Testis (tissue), 3 donors: Measurements from ENCODE around the gene ACSS2. TPM values are rescaled to one million over a fixed set of nuclear protein-coding genes. Genes with fewer than 3 reads are reported as not detected.
"Not testable (repeated sequence)": the region's sequence is repeated elsewhere in the genome, so short reads cannot be mapped to it uniquely, and the experiment has no call there.

Source experiments
- DNase-seq: peaks from one replicate; pipeline ENCODE4 v3.0.0-alpha.2; 2019
- H3K27ac ChIP-seq, 2 donors: fragments of 200-600 bp; sonication (generic); one replicate each; pipeline ENCODE4 v1.5.1; 2019
- H3K27me3 ChIP-seq: fragments of 200-600 bp; sonication (generic); one replicate; pipeline ENCODE4 v1.5.1; 2019
- H3K36me3 ChIP-seq: fragments of 200-600 bp; sonication (generic); one replicate; pipeline ENCODE4 v1.5.1; 2017; ENCODE audit warnings: low read depth; ENCODE audit errors: missing control alignments
- H3K4me1 ChIP-seq: fragments of 200-600 bp; sonication (generic); one replicate; pipeline ENCODE4 v1.5.1; 2019
- H3K4me3 ChIP-seq, 2 donors: fragments of 200-600 bp; sonication (generic); one replicate each; pipeline ENCODE4 v1.5.1; 2017 to 2019
- H3K9me3 ChIP-seq: fragments of 200-600 bp; sonication (generic); one replicate; pipeline ENCODE4 v1.5.1; 2017
- CTCF ChIP-seq, 3 experiments: fragments of 450-650 bp in 2 of 3; fragments of 200-600 bp in 1 of 3; sonication (generic) in 1 of 3; IDR thresholded peaks; one replicate each; pipeline ENCODE4 v1.5.1; 2016 to 2019; ENCODE audit warnings: antibody characterized with exemption in 3 of 3, mild to moderate bottlenecking in 2 of 3, moderate library complexity in 1 of 3
- POLR2A ChIP-seq: fragments of 450-650 bp; IDR thresholded peaks from one replicate; pipeline ENCODE4 v1.6.1; 2017; ENCODE audit warnings: antibody characterized with exemption, mild to moderate bottlenecking, moderate library complexity
- WGBS, 2 donors: methylation state at CpG; one replicate each; pipeline ENCODE4 v1.1.5; 2018; 5-methylcytosine and 5-hydroxymethylcytosine counted together
- intact Hi-C: fragments of 100-400 bp; cut with DNase I; formaldehyde crosslinking; loops from one replicate; pipeline ENCODE4 v1.15.1; 2023; ENCODE audit warnings: low total_unique reads
- polyA plus RNA-seq: library from polyadenylated mRNA; stranded (reverse); fragments of 350-450 nt; fragmentation: Illumina TruSeq; extraction: RNeasy Lipid Tissue Mini Kit (QIAGEN cat#74804); gene quantifications from one replicate; pipeline ENCODE4 v1.2.3, GENCODE V29; 2014; ENCODE audit warnings: low read depth, low replicate concordance; ENCODE audit not compliant: insufficient read depth
- total RNA-seq, 2 donors: library from RNA; depleted of rRNA; stranded (reverse); fragments of >200 nt; gene quantifications; one replicate each; pipeline ENCODE4 v1.2.3, GENCODE V29; 2016

The ACSS2 gene
- total and polyA plus RNA-seq, 3 donors from 2014 or later, result 39.7 to 63.7 (median 58.2) TPM

GRCh38 chr20:34896086-34896621 is 19.7 kb downstream of the ACSS2 start:
- H3K27ac ChIP-seq, result no peak overlapping the region
- 80 to 81% methylated on average over 1 of the region's 1 CpG for WGBS, 2 donors
- no peaks in the 10 kb centered on the region for H3K9me3 ChIP-seq
- no peaks in the 10 kb centered on the region for H3K27me3 ChIP-seq
- TF ChIP-seq CTCF (IDR thresholded peaks at IDR 0.05) (no peak), POLR2A (no peak)
- H3K36me3 ChIP-seq, result no peaks in the 10 kb centered on the region
- peaks cover 7% of the 10 kb centered on the region for H3K4me1 ChIP-seq
- no peak for DNase-seq
- intact Hi-C loops, result no loop called here
- no peak overlapping the region for H3K4me3 ChIP-seq

GRCh38 chr20:34898129-34898528 is 21.7 kb downstream of the ACSS2 start:
- H3K27me3 ChIP-seq, intact Hi-C loops, H3K36me3 ChIP-seq, H3K4me1 ChIP-seq, H3K9me3 ChIP-seq, DNase-seq, H3K27ac ChIP-seq, H3K4me3 ChIP-seq: not testable (repeated sequence)
- 71 to 83% methylated on average over 1 to 3 of the region's 3 CpGs for WGBS, 2 donors

GRCh38 chr20:34898731-34899130 is 22.3 kb downstream of the ACSS2 start:
- WGBS, 2 donors, result 85% methylated on average over 20 of the region's 26 CpGs; no CpG with 5 or more reads in 1 of the 2 donors

GRCh38 chr20:34904202-34904621 is 27.8 kb downstream of the ACSS2 start:
- Histone ChIP-seq H3K27me3 (no peaks in the 10 kb centered on the region), H3K4me1 (peaks cover 10% of the 10 kb centered on the region), H3K4me3 (no peak overlapping the region), H3K36me3 (no peaks in the 10 kb centered on the region), H3K27ac (peak overlapping the region in 1 of 2 donors; percentile 2), H3K9me3 (no peaks in the 10 kb centered on the region)
- TF ChIP-seq POLR2A, result no peak
- TF ChIP-seq CTCF (IDR thresholded peaks at IDR 0.05), result no peak
- intact Hi-C loops, result no loop called here
- 37 to 44% methylated on average over 3 of the region's 3 CpGs for whole genome bisulfite sequencing, 2 donors
- no peak for DNase-seq

More at GRCh38 chr20:34898731-34899130, 22.3 kb downstream of the ACSS2 start:
- H3K4me1 ChIP-seq, intact Hi-C loops, H3K36me3 ChIP-seq, H3K27ac ChIP-seq, DNase-seq, H3K9me3 ChIP-seq, H3K27me3 ChIP-seq: not testable (repeated sequence)
- peak overlapping the region in 1 of 2 donors; percentile 29 for H3K4me3 ChIP-seq

- H3K27me3 ChIP-seq, result no peaks in the 10 kb centered on the region
- peaks cover 10% of the 10 kb centered on the region for H3K4me1 ChIP-seq
- peak; percentile 31 for DNase-seq
- no peak overlapping the region for H3K4me3 ChIP-seq
- H3K9me3 ChIP-seq, result no peaks in the 10 kb centered on the region
- TF ChIP-seq CTCF (IDR thresholded peaks at IDR 0.05), result no peak
- 35 to 49% methylated on average over 7 of the region's 7 CpGs for WGBS, 2 donors
- peak overlapping the region in 1 of 2 donors; percentile 52 for H3K27ac ChIP-seq
- intact Hi-C loops, result no loop called here
- no peaks in the 10 kb centered on the region for H3K36me3 ChIP-seq
Observed at GRCh38 chr20:34907616-34908469, 31.4 kb downstream of the ACSS2 start.
